GM13976 (cell line): ENCODE measurements around the gene TTLL11.

Experiments used
- DNase-seq: peaks from one replicate; pipeline ENCODE4 v3.0.0; 2012; ENCODE audit warnings: low spot score
- in situ Hi-C: fragments of 300-500 bp; cut with MboI; formaldehyde crosslinking; loops from one replicate; pipeline ENCODE4 v1.12.0; 2022; ENCODE audit warnings: low sequenced_read_pairs, mixed read lengths, inconsistent platforms; ENCODE audit not compliant: unreplicated experiment
- TF ChIP-seq, protein P1 (sequence below): IDR thresholded peaks from 2 replicates; pipeline ENCODE4 v1.5.1; 2012; ENCODE audit warnings: borderline replicate concordance, mild to moderate bottlenecking; ENCODE audit not compliant: insufficient read depth; ENCODE audit errors: extremely low read depth, missing control alignments, control extremely low read depth

Gene TTLL11

DNA sequence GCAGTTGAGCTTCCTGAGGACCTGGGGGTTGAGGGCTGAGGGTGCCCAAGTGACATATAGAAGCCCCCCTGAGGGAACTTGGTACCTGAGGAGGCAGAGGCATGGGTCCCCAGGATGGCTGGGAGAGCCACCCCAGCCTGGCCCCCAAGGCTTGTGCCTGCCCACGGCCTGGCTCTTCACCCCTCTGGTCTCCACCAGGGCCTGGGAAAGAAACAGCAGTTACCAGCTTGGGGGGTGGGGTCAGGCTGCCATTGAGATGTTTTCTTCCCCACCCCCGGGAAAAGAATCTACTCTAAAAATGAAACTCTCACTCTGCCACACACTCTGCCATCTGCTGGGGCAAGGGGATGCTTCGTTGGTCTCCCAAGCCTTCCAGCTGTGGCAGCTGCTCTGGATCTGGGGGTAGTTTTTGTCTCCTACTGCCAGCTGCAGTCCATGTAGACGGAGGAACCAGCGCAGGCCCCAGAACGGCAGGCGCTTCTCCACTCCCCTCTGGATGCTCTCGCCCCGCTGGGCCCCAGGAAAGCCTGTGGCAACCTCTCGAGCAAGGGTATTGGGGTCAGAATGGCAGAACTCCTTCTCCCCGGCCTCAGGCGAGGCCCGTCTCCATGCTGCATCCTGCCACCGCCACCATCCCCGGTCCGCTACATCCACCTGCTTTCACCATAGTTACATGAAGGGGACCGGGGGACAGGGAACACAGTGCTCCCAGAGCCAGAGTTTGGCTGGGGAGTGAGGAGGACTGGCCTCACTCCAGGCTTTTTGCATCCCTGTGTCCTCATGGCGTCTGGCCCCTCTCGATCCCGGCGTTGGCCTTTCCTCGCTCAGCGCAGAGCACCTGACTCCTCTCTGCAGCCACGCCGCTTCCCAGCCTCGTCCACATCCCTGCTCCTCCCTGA, 318.1 kb downstream of the TTLL11 start:
- in situ Hi-C loops, result no loop called here
- TF ChIP-seq, protein P1, sequence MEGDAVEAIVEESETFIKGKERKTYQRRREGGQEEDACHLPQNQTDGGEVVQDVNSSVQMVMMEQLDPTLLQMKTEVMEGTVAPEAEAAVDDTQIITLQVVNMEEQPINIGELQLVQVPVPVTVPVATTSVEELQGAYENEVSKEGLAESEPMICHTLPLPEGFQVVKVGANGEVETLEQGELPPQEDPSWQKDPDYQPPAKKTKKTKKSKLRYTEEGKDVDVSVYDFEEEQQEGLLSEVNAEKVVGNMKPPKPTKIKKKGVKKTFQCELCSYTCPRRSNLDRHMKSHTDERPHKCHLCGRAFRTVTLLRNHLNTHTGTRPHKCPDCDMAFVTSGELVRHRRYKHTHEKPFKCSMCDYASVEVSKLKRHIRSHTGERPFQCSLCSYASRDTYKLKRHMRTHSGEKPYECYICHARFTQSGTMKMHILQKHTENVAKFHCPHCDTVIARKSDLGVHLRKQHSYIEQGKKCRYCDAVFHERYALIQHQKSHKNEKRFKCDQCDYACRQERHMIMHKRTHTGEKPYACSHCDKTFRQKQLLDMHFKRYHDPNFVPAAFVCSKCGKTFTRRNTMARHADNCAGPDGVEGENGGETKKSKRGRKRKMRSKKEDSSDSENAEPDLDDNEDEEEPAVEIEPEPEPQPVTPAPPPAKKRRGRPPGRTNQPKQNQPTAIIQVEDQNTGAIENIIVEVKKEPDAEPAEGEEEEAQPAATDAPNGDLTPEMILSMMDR, result no peak
- DNase-seq, result no peak

DNA sequence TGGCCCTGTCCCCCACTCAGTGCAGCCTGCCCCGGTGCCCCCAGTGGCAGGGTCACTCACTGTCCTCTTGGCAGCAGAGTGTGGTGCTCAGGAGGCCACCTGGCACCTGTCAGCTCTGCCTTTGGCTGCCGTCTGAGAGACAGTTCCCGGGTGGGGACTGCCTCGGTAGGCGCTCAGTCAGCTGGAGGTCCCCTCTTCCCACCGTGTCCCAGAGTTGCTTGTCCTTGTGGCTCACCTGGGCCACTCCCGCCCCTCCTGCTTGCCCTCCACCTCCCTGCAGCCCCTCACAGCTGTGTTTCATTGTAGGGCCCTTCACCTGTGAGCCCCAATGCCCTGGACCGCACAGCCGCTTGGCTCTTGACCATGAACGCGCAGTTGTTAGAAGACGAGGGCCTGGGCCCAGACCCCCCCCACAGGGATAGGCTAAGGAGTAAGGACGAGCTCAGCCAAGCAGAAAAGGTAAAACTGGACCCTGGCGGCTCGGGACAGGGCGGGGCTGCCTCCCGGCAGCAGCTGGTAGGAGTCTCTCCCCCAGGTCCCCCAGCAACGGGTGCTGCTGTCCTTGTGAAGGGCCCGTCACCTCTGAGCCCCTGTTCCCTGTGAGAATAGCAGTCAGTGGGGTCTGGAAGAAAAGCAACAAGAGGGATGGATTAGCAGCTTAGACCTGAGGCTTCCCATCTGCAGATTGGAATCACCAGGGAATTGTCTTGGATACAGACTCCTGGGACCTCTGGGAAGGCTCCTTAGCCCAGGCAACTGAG, 319.0 kb downstream of the TTLL11 start:
- in situ Hi-C loops, result no loop called here
- DNase-seq, result no peak
- TF ChIP-seq, protein P1, result no peak

DNA sequence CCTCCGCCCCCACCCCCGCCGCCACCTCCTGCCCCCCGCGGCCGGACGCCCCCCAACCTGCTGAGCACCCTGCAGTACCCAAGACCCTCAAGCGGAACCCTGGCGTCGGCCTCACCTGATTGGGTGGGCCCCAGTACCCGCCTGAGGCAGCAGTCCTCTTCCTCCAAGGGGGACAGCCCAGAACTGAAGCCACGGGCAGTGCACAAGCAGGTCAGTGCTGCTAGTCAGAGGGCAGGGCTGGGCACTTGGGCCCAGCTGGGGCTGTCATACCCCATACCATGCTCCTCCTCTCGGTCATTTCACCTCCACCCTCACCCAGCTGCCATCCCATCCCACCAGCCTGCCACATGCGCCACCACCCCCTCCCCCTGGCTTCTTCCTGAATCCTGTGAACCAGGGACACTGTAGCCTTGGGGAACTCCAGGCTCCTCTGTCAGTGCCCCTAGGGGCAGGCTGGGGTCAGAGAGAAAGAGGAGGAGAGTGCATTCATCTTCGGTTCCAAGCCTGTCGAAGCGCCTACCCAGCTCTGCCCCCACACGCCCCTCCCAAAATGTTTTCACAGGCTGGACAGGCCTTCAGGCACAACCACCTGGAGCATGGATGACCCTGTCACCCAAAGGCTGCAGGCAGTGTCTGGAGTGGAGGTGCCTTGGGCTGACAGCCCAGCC, 319.7 kb downstream of the TTLL11 start:
- in situ Hi-C loops, result no loop called here
- no peak for DNase-seq
- TF ChIP-seq, protein P1, result no peak

DNA sequence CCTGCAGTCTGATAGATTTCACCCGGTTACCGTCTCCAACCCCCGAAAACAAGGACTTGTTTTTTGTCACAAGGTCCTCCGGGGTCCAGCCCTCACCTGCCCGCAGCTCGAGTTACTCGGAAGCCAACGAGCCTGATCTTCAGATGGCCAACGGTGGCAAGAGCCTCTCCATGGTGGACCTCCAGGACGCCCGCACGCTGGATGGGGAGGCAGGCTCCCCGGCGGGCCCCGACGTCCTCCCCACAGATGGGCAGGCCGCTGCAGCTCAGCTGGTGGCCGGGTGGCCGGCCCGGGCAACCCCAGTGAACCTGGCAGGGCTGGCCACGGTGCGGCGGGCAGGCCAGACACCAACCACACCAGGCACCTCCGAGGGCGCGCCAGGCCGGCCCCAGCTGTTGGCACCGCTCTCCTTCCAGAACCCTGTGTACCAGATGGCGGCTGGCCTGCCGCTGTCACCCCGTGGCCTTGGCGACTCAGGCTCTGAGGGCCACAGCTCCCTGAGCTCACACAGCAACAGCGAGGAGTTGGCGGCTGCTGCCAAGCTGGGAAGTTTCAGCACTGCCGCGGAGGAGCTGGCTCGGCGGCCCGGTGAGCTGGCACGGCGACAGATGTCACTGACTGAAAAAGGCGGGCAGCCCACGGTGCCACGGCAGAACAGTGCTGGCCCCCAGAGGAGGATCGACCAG, 320.4 kb downstream of the TTLL11 start:
- DNase-seq, result no peak
- TF ChIP-seq, protein P1, result no peak
- in situ Hi-C loops, result no loop called here
